HG03565 (cell line): ENCODE measurements around the gene RIMS1.
"Not testable (repeated sequence)": the region's sequence is repeated elsewhere in the genome, so short reads cannot be mapped to it uniquely, and the experiment has no call there.

Experiments used
- ATAC-seq: cut with Tn5 transposase; IDR thresholded peaks from one replicate; pipeline ENCODE4 v1.9.1; 2021; ENCODE audit warnings: mild to moderate bottlenecking, moderate library complexity; ENCODE audit not compliant: unreplicated experiment

RIMS1 gene

DNA sequence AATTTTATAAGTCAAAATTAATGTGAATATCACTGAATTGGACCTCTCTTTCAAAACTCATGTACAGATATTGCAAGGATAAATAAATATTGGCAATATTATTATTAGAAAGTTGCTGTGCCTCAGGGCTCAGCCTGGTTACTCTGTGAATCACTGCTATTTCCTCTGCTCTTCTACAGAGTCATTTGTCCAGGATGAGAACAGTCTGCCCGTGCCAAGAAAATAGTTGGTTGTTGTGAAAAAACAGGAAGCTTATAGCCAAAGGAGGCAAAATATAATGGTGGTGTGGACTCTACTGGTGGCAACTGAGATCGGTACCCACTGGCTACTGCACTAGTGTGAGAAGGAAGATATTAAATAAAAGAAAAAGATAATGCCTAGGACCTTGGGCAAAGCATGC, 93.6 kb downstream of the RIMS1 start:
- no peak for ATAC-seq

DNA sequence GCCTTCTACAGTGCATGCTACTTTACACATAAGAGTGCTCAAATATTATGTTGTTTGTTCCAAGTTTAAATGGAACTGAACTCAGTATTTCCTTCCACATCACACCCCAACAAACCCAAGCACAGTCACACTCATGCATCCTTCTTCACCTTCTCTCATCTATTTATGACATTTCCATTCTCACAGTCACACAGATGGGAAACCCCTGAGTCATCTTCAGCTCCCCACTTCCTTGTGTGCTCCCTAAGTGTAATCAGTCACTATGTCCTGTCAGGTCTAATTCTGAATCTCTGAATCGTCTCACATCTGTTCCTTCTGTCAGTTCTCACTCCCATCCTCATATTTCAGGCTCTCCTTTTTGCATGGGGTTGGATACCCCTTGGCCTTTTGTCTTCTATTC, 96.0 kb downstream of the RIMS1 start:
- peak; percentile 86 for ATAC-seq

DNA sequence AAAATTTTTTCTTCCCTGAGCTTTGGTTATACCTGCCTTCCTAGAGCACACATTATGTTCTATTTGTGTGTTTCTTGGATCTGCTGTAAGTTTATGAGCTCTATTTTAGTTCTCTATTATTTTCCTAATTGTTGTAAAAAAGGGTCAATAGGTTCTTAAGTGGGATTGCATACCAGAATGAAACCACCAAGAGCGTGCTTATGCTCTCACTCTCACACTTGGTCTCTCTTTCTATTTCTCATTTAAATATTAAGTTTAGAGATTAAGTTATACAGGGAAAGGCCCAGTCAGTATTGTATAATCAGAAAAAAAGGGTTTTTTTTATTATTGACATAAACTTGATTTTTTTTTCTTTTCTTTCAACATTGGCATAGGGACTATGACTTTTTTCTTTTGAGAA, 96.8 kb downstream of the RIMS1 start:
- no peak for ATAC-seq

DNA sequence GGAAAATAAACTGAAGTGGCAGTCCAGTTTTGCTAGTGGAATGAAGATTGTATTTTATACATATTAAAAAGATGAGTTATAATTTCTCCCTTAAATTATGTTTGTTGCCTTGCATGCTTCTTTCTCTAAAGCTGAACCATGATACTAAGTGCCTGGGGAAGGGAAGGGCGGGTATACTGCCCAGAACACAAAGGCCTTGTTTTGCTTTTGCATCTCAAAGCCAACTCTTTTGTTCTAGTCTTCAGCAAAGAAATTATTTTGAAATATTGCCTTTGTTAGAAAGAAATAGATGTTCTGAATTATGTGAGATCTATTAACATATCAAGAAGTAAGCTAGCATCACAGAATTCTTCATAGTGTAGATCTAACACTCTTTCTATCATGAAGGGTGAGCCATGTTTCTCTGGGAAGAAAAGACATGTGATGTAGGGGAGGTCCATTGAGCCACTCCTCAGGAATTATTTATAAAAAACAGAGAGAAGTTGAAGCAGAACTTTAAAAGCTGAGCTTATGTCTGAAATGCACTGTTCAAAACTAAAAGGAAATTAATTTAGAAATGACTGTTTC, 108.4 kb downstream of the RIMS1 start:
- ATAC-seq, result no peak

DNA sequence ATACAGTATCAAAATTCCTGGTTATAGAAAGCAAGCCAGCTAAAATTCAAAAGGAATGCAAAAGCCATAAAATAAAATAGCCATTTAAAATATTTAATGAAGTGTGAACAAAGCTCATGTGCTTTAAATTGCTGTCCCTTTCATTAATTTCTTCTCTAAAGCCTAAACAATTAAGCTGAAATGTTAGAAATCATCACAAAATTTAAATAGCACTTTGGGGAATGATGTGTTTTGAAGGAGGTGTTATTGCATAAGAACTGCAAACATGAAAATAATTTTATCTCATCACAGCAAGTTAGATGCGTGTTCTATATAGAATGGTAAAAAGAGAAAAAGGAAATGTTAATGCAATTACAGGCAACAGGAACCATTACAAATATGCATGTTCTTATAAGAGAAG, 111.0 kb downstream of the RIMS1 start:
- no peak for ATAC-seq

DNA sequence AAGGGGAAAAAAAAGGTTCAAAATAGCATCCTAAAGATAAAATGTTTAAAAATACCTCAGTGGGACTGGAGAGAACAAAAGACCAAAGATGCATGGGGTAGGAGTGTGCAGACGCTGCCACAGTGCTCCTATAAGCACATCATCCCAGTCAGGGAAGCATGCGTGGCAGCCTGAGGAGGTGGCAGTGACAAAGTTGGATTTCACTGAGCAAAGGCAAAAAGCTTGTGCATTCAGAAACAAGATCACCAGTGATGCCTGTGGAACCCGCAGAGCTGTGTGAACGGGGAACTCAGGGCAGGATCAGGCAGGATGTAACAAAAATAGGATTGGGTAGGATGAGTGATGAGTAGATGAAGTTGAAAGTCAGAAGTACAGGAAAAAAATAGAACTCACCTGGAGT, 116.1 kb downstream of the RIMS1 start:
- no peak for ATAC-seq

DNA sequence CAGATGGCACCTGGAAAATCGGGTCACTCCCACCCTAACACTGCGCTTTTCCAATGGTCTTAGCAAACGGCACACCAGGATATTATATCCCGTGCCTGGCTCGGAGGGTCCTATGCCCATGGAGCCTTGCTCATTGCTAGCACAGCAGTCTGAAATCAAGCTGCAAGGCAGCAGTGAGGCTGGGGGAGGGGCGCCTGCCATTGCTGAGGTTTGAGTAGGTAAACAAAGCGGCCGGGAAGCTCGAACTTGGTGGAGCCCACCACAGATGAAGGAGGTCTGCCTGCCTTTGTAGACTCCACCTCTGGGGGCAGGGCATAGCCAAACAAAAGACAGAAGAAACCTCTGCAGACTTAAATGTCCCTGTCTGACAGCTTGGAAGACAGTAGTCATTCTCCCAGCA, 120.2 kb downstream of the RIMS1 start:
- ATAC-seq, result not testable (repeated sequence)

DNA sequence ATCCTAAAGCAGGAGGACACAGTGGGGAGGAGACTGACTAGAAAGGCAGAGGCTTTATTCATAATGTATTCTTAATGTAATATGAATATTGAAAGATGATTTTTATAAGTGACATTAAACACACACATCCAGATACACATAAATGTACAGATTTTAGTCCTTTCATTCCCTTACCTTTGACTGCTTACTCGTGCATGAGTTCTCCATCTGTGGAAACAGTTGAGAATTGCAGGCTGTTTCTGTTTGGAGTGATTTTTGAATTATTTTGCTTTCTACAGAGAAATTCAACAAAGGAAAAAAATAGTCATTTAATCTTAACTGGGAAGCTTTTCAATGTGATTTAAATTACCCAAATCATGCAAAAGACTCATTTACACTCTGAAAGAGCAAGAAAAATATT, 136.5 kb downstream of the RIMS1 start:
- no peak for ATAC-seq

DNA sequence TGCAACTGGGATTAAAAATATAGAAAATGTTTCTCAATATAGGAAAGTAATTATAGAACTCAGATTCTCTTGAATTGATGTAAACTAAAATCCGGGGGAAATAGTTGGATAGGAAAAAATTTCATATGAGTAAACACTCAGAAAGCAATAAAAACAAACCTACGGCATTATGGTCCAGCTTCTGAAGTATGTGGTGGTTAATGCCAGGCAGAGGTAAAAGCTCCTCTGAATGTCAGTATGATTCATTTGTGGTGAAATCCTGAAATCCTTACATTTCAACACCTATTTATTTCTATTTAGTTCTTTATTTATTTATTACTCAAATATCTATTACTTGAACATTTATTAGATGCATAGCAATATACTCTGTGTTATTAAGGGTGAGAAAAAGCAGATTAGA, 145.1 kb downstream of the RIMS1 start:
- ATAC-seq, result no peak

DNA sequence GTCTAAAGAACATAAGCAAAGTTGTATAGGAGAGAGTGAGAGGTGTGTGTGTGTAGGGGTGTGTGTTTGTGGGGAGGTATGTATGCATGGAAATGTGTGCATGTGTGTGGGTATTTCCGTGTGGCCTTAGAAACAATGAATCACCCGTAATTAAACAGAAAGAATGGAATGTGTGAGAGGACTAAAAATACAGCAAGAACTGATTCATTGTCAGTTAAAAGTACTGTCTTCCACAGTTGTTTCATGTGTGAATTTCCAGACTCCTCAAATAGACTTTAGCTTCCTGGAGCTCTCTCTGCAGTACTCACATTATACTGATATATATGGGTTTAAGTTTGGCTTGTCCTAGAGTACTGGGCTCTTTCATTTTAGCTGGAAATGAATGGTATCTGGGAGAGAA, 145.7 kb downstream of the RIMS1 start:
- ATAC-seq, result no peak

DNA sequence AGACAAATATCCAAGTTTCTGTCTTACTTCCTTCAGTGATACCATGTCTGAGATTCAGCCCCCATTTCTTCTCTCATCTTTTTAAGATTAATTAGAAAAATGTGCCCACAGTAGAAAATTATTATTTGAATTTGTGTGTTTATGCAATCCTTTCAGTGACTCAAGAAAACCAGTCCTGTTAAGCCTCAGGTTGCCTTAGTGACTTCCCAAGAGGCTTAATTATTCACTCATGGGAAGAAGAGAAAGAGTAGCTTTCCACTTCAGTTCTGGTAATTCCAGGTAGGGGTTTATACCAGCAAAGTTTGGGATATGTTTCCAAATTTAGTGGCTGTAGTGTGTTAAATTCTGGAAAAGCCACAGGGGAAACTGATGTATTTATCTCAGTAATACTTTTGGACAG, 149.1 kb downstream of the RIMS1 start:
- ATAC-seq, result no peak

DNA sequence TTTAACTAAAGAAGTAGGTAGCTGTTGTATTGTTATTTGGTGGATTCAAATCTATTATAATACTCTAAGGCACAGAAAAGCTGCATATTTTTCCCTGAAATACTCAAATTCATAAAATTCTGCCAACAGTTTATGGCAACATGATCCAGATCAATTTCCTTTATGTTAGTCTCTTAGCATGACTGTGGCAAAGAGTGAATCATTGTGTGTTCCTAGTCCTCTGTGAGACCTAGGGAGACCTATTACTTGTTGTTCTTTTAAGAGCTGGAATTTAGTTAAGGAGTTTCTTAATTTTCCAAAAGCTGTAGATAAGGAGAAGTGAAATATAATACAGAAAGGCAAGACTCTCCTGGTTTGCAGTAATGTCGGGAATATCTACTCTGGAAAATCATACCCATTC, 149.6 kb downstream of the RIMS1 start:
- ATAC-seq, result no peak

DNA sequence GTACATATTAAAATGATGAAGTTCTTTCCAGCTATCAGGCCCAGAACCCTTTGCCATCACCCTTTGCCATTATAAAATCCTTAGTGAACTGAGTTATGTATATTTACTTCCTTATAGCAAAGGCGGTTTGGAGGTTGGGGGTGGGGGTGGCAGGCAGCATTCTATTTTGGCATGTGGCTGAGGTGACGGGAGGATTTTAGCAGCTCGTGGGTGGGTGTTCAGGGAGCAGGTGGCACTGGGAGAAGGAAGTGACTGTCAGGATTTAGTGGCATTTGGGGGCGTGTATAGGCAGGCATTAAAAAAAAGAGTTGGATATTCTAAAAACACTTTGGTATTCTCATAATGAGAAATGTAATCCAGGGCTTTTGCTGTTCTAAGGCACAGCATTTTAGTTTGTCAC, 150.7 kb downstream of the RIMS1 start:
- ATAC-seq, result no peak

DNA sequence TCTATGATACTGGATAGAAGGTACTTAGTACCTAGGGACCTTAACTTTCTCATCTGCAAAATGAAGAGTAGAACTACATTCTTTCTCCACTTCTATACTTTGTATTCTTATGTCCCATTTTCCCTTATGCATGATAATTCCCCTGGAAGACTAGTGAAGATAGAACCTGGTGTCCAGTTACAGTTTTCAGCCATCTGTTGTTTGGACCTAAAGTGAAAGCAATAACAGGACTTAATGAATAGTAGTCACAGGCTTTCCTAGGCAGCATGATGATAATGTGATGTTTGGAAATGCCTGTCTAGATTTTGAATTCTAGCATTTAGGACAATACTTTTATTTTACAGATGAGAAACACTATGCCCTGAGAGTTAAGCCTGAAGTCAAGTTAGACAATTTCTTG, 153.8 kb downstream of the RIMS1 start:
- ATAC-seq, result no peak

DNA sequence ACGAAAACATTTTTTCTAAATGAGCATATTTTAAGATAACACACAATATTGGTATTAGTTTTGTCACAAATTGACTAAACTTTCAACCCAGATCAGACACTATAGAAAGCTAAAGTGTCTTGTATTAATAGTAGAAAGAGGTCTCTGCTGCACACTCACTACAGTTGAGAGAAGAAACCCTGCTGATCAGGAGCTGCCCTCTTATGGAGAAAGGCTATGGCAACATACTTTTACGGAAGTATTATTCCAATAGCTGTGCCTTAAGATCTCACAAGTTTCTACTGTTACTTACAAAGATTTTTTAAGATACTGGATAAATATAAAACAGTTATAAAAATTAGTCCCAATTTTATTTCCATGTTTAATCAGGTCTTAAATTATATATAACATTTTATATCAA, 155.7 kb downstream of the RIMS1 start:
- no peak for ATAC-seq

DNA sequence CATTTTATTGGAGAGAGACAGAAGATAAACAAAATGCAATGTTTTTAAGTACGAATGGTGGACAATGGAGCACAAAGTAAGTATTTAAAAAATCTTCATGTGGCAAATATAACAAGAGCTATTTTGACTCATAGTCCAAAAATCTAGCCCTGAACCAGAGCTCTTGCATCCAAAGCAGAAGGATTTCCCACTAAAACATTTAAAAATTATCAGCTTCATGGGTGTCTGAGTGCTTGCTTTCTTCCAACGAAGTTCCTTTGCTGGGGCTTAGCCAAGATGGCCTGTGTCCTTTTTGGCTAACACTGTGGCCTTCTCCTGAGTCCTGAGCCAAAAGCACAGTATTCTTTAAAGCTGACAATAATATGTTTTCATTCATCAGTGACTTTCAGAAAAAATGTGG, 161.7 kb downstream of the RIMS1 start:
- ATAC-seq, result no peak

DNA sequence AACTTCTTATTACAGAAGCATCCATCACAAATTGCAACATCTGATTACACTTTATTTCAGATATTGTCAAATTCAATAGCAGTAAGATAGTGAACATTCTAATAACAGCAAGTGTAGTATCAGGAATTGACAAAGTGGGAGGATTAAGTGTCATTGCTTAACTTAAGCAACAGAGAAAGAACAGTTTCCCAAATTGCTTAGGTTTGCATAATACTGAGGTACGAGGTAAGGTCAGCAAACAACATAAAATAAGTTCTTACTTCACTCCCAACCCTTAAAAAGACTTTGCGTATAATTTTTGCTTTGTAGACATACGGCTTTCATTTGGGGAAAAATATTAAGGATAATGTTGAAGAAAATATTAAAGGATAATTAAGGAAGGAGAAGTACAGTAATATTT, 163.0 kb downstream of the RIMS1 start:
- no peak for ATAC-seq

DNA sequence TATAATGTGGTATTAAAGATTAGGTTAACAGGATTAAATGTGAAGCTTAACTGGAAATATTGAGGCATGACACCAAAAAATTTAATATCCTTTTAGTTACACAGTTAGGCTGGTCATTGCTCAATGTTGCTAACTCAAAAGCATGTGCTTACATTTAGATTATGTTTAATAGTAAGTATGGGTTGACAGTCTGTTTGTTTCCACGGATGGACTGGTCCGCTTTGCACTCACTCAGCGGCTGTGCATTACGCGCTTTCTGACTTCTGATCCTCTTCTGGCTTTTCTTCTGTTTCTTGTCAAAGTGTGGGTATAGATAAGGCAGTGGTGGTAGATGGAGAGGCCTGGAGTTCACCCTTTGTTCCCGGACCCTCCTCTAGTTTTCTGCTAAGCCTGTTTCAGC, 174.9 kb downstream of the RIMS1 start:
- no peak for ATAC-seq

DNA sequence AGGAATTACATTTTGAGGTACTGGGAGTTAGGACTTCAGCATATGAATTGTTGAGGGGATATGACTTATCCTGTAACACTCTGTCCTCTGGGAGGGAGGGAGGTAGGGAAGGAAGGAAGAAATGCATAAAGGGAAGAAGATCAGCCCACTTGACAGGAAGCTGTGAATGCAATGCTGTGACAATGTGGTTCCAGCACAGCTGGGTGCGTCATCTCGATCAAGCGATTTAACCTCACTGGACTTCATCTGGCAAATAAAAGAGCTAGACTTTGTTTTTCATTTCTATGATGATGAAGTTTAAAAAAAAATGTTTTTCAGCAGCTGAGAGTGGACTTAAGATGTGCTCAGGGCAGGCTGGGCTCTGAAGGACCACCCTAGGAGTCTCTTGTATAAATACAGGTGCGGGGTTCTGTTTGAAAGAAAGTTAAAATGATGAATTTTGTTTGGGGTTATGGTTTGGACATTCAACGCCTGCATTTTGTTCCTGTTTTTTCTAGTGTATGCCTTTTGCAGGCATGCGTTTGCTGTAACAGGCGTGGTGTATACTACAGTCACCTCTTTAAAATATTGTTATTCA, 178.1 kb downstream of the RIMS1 start:
- ATAC-seq, result no peak

DNA sequence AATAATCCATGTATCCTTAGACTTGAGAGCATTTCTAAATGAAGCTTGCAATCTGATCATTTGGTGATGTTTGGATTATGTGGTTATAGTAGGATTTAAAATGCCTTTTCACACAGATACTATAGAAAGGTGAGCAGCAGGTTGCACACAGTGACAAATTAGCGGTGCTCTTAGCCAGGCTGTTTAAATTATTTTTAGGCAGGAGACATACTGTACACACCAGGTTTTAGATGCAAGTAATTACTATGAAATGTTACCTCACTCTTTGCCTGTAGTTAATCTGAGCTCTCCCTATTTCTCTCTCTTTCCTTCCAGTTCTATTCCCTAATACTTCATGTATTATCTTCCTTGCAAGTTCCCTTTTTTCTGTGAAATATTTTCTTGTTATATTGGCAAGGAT, 191.7 kb downstream of the RIMS1 start:
- ATAC-seq, result no peak

DNA sequence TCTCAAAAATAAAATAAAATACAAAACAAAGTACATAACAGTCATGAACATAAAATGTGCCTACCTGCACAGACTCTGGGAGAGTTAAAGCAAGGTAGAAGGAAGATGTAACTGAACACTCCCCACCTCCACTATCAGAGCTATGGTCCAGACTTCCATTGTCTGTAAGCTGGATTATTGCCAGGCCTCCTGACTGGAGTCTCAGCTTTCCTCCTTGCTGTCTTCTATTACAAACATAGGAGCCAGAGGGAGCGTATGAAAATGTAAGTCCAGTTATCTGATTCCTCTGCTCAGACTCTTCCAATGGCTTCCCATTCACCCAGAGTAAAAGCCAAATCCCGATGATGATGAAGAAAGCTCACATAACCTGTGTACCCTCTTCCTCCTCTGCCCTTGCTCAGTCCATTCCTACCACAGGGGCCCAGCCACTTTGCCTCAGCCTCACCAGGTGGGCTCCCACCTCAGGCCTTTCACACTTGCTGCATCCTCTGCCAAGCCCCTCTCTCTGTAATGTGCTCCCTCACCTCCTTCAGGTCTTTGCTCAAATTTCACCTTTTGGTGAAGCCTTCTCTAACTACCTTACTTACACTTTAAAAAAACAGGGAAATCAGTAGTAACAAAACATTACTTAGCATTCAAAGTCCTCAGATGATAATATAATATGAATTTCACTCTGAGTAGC, 194.1 kb downstream of the RIMS1 start:
- no peak for ATAC-seq

DNA sequence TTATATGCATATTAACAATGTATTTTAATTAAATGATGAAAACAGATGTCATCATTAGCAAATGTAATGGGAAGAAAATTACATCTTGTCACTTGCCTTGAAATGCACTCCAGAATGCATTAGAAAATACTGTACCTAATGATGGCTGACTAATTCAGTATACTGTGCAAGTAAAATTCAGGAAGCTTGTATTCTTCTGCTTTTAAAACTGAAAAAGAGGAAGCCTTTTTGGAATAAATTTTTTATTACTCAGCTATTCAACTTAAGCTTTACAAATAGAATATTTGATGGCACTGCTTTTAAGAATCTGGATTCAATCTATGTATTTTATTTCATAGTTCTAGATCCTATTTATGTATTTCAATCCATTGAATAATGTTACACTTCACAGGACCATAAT, 195.5 kb downstream of the RIMS1 start:
- no peak for ATAC-seq

DNA sequence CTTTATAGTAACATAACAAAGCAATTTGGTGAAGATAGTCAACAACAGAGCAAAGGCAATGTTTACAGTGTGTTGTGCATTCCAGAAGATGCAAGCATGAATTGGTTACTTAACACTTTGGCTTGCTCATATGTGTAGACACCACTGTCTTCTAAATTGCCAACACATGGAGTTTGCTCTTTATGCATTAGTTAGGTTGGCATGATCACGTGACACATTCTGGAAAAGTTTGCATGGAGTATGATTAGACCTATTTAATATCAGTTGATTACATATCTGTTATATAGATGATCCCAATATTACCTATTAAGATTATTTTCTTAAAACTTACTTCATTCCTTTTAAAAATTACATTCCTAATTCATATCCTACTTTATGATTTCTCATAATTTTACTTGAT, 197.6 kb downstream of the RIMS1 start:
- no peak for ATAC-seq
